ENCODE data around the gene JAK1.

The JAK1 gene

GRCh38 chr1:64849942-64850341 is 116.4 kb downstream of the JAK1 start:
- in situ Hi-C loops (cut with MboI; ENCODE audit: low pct_unique_long_range_greater_than_20kb, low sequenced_read_pairs, unreplicated experiment), result loop anchor here (25.0 kb wide), 1 partner anchor 187 kb away; no protein-coding TSS in a partner anchor
- no peak for TF ChIP-seq CTCF (IDR thresholded peaks at IDR 0.05; ENCODE audit: extremely low read depth, insufficient read depth, missing control alignments)
- DNase-seq (ENCODE audit: low spot score), result no peak

- no peak for TF ChIP-seq CTCF (IDR thresholded peaks at IDR 0.05; ENCODE audit: extremely low read depth, insufficient read depth, missing control alignments)
- DNase-seq (ENCODE audit: low spot score), result no peak
- in situ Hi-C loops (cut with MboI; ENCODE audit: low pct_unique_long_range_greater_than_20kb, low sequenced_read_pairs, unreplicated experiment), result no loop called here
Observed at GRCh38 chr1:64848803-64849202, 117.5 kb downstream of the JAK1 start.

GRCh38 chr1:64848136-64848535 is 118.2 kb downstream of the JAK1 start:
- in situ Hi-C loops (cut with MboI; ENCODE audit: low pct_unique_long_range_greater_than_20kb, low sequenced_read_pairs, unreplicated experiment), result no loop called here
- no peak for DNase-seq (ENCODE audit: low spot score)

GRCh38 chr1:64847666-64848065 is 118.7 kb downstream of the JAK1 start:
- DNase-seq (ENCODE audit: low spot score), result no peak
- no peak for TF ChIP-seq CTCF (IDR thresholded peaks at IDR 0.05; ENCODE audit: extremely low read depth, insufficient read depth, missing control alignments)
- in situ Hi-C loops (cut with MboI; ENCODE audit: low pct_unique_long_range_greater_than_20kb, low sequenced_read_pairs, unreplicated experiment), result no loop called here

More at GRCh38 chr1:64848136-64848535, 118.2 kb downstream of the JAK1 start:
- TF ChIP-seq CTCF (IDR thresholded peaks at IDR 0.05; ENCODE audit: extremely low read depth, insufficient read depth, missing control alignments), result no peak

- no peak for DNase-seq (ENCODE audit: low spot score)
- TF ChIP-seq CTCF (IDR thresholded peaks at IDR 0.05; ENCODE audit: extremely low read depth, insufficient read depth, missing control alignments), result no peak
- in situ Hi-C loops (cut with MboI; ENCODE audit: low pct_unique_long_range_greater_than_20kb, low sequenced_read_pairs, unreplicated experiment), result no loop called here
Observed at GRCh38 chr1:64846573-64847430, 119.5 kb downstream of the JAK1 start.

GRCh38 chr1:64845831-64846425 is 120.4 kb downstream of the JAK1 start:
- TF ChIP-seq CTCF (IDR thresholded peaks at IDR 0.05; ENCODE audit: extremely low read depth, insufficient read depth, missing control alignments), result no peak
- in situ Hi-C loops (cut with MboI; ENCODE audit: low pct_unique_long_range_greater_than_20kb, low sequenced_read_pairs, unreplicated experiment), result no loop called here
- no peak for DNase-seq (ENCODE audit: low spot score)

Data from GM13977 (cell line).